ENCODE results near the gene EFS.
A peak's percentile ranks its signal among the peaks of the same experiment; 100 is the strongest.

Gene EFS

DNA sequence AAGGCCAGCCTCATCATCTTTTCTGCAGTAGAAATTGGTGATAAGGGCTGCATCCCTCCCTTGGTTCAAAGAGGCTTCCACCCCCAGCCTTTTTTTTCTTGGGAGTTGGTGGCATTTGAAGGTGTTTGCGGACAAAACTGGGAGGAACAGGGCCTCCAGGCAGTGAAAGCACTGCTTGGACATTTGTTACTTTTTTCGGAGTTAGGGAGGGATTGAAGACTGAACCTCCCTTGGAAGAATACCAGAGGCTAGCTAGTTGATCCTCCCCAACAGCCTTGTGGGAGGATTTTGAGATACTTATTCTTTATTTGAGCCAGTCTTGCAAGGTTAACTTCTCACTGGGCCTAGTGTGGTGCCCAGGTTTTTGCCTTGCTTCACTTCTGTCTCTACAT lies 40.5 kb downstream of the EFS start:
- POLR2A ChIA-PET: no interaction called here
- no peaks in the 10 kb centered on the region for H3K9me3 ChIP-seq (ENCODE audit: control insufficient read depth, insufficient read depth, low read depth, low read length)
- peaks cover 15% of the 10 kb centered on the region for H3K4me1 ChIP-seq (ENCODE audit: control insufficient read depth, insufficient read depth, low read length)
- CTCF ChIA-PET: interaction anchor here (1.0 kb wide), 1 partner anchor 56 kb away, joined by 4 read pairs; no protein-coding TSS in a partner anchor
- H3K27ac ChIP-seq (ENCODE audit: extremely low read depth, low read depth, low read length): no peak overlapping the region
- H3K36me3 ChIP-seq (ENCODE audit: control insufficient read depth in 2 of 2, insufficient read depth in 1 of 2, low read length in 2 of 2): peaks cover 25 to 37% of the 10 kb centered on the region in 2 experiments
- TF ChIP-seq WT1 (tag by site-specific recombination; IDR thresholded peaks at IDR 0.05): peak; percentile 88
- TF ChIP-seq PBX3 (CRISPR knock-in tag; IDR thresholded peaks at IDR 0.05): no peak
- H3K4me3 ChIP-seq (ENCODE audit: low read depth, low read length): no peak overlapping the region

DNA sequence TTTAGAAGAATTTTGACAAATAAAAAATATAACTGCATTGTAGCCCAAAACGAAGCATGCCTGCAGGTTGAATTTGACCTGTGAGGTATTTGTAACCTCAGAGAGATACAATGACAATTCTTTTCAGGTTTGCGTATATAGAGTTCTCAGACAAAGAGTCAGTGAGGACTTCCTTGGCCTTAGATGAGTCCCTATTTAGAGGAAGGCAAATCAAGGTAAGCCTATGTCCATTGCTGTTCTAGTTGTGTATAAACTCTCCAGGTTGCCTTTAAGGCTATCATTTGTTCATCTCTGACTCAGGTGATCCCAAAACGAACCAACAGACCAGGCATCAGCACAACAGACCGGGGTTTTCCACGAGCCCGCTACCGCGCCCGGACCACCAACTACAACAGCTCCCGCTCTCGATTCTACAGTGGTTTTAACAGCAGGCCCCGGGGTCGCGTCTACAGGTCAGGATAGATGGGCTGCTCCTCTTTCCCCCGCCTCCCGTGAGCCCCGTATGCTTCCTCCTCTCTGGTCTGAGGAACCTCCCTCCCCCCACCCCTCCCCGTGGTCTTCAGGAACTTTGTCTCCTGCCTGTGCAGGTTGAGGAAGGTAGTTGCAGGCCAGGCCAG lies 41.0 kb downstream of the EFS start:
- ChIA-PET POLR2A (no interaction called here), CTCF (interaction anchor here (0.6 to 2.5 kb wide), 5 partner anchors 10 to 56 kb away, joined by 3 to 14 read pairs (median 3); no protein-coding TSS in a partner anchor)
- Histone ChIP-seq H3K4me3 (ENCODE audit: low read depth, low read length) (no peak overlapping the region), H3K4me1 (ENCODE audit: control insufficient read depth, insufficient read depth, low read length) (peaks cover 15% of the 10 kb centered on the region), H3K9me3 (ENCODE audit: control insufficient read depth, insufficient read depth, low read depth, low read length) (no peaks in the 10 kb centered on the region), H3K27ac (ENCODE audit: extremely low read depth, low read depth, low read length) (no peak overlapping the region), H3K36me3 (ENCODE audit: control insufficient read depth in 2 of 2, insufficient read depth in 1 of 2, low read length in 2 of 2) (peaks cover 25 to 41% of the 10 kb centered on the region in 2 experiments)
- no peak for TF ChIP-seq ZIC2 (tag by site-specific recombination; IDR thresholded peaks at IDR 0.05)

DNA sequence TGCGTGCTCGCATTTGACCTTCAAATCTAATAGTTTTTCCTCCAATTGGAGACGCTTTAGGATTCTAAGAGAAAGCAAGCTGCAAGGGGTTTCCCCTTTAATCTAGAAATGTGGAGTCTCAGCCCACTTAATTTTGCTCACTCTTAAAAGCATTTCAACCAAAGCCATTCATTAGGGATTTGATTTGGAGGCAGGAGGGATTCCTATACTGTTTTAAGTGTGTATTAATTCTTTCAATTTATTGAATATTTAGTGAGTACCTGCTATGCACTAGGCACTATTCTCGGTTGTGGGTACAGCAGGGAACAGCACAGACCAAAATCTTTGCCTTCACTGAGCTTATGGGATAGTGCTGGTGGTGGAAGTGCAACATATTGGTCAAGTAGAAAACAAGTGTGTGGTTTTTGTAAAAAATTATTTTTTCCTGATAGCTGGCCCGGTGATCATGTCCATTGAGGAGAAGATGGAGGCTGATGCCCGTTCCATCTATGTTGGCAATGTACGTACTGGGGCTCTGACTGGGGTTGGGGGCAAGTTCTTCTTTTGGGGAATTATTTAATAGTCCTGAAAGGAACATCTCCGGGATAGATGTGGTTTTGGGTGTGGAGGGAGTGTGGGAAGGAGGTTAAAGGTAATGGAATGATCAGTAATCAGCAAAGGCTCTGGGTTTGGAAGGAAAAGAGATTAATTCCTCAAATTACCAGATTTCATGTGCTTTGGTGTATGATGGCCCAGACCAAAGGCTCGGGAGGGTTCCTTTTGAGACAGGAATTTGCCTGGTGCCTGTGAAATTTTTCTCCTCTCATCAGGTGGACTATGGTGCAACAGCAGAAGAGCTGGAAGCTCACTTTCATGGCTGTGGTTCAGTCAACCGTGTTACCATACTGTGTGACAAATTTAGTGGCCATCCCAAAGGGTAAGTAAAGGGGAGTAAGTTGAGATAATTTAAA lies 42.1 kb downstream of the EFS start:
- peak overlapping the region; percentile 92 for H3K27ac ChIP-seq (ENCODE audit: extremely low read depth, low read depth, low read length)
- ChIA-PET CTCF (interaction anchor here (0.6 to 2.5 kb wide), 8 partner anchors 11 to 285 kb away, joined by 3 to 14 read pairs (median 4); partner anchors contain the start of gene SLC22A17), POLR2A (interaction anchor here (1.3 to 7.9 kb wide), 5 partner anchors 19 to 233 kb away, joined by 3 to 170 read pairs (median 17); partner anchors contain the start of genes ACIN1, BCL2L2, C14orf119 and HOMEZ)
- peak overlapping the region; percentile 97 for H3K4me3 ChIP-seq (ENCODE audit: low read depth, low read length)
- H3K4me1 ChIP-seq (ENCODE audit: control insufficient read depth, insufficient read depth, low read length): peaks cover 15% of the 10 kb centered on the region
- peaks cover 25 to 41% of the 10 kb centered on the region in 2 experiments for H3K36me3 ChIP-seq (ENCODE audit: control insufficient read depth in 2 of 2, insufficient read depth in 1 of 2, low read length in 2 of 2)
- H3K9me3 ChIP-seq (ENCODE audit: control insufficient read depth, insufficient read depth, low read depth, low read length): no peaks in the 10 kb centered on the region
- TF ChIP-seq GLI4 (tag by site-specific recombination; IDR thresholded peaks at IDR 0.05) (no peak), ZNF202 (tag by site-specific recombination; IDR thresholded peaks at IDR 0.05; ENCODE audit: borderline replicate concordance) (no peak), ZNF785 (tag by site-specific recombination; IDR thresholded peaks at IDR 0.05) (no peak), ZNF423 (tag by site-specific recombination; IDR thresholded peaks at IDR 0.05) (no peak), ZNF639 (tag by site-specific recombination; IDR thresholded peaks at IDR 0.05) (0 out of 2 replicates have a peak, but pooled peaks have one; percentile 7)
- TF ChIP-seq, protein P1, sequence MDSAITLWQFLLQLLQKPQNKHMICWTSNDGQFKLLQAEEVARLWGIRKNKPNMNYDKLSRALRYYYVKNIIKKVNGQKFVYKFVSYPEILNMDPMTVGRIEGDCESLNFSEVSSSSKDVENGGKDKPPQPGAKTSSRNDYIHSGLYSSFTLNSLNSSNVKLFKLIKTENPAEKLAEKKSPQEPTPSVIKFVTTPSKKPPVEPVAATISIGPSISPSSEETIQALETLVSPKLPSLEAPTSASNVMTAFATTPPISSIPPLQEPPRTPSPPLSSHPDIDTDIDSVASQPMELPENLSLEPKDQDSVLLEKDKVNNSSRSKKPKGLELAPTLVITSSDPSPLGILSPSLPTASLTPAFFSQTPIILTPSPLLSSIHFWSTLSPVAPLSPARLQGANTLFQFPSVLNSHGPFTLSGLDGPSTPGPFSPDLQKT (IDR thresholded peaks at IDR 0.05; ENCODE audit: borderline replicate concordance, low read depth, low read length): no peak
